Left renal cortex interstitium (tissue), 4 donors: ENCODE data around the gene POLR2H. TPM values are rescaled to one million over a fixed set of nuclear protein-coding genes. Genes with fewer than 3 reads are reported as not detected.

ENCODE experiments used
- DNase-seq, 4 donors: peaks; one replicate each; pipeline ENCODE4 v3.0.0-alpha.2; 2013; ENCODE audit warnings: low read depth in 4 of 4, low spot score in 2 of 4, missing footprints in 1 of 4
- polyA plus RNA-seq, 4 donors: library from polyadenylated mRNA; unstranded; fragments of 120-200 nt; gene quantifications; one replicate each; pipeline ENCODE4 v1.2.1, GENCODE V29; 2013; ENCODE audit not compliant: insufficient read length in 4 of 4

The POLR2H gene
- polyA plus RNA-seq, 4 donors, result 81.9 to 120 (median 101) TPM

DNA sequence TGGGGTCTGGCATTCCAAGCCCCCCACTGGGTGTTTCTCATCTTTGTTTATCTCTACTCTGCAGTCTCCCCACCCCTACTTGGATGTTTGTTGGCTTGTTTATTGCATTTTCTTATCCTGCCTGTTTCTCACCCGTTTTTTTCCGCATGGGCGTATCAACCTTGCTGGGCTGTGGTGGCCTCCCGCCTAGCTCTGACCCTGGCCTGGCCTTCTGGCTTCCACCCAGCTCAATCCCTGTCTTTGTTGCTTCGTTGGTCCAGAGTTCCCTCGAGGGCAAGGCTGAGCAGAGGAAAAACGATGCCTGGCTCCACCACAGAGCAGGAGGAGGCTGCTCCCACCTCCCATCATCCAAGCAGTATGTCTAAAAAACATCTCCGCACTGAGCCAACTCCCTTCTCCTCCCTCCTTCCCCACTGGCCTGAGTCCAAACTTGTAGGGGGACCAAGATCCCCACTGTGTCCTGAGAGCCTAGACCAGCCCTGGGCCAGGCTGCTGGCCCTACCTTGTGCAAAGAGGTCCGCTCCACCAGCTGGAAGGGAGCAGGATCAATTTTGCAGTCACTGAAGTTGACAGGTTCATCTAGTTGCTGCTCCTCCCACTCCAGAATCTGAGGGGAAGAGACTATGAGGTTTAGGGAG is 9.9 kb upstream of the POLR2H start:
- no peak for DNase-seq

DNA sequence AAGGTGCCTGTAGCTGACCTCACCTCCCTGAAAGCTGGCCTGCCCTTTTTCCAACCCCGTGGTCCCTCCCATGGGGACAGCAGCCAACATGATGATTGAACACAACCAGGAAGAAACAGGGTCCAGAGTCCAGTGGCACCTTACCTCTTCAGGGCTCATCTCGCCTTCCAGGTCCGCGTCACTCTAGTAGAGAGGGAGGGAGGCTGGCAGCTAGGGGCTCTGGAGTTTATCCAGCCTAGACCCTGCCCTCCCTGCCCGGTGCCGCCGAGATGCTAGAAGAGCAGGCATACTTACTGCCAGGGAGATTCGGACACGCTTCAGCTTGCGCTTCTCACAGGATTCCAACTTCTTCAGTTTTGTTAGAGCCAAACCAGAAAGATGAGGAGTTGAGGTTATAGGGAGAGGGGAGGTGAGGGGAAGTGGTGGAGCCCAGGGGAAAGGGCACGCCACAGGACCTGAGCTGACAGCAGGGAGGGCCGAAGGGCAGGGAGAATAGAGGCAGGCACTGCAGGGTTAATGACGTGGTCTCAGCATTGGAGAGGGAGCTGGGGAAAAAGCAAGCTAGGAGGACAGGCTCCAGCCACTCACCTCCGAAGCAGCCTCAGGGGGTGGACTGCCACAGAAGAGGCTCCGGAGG is 9.2 kb upstream of the POLR2H start:
- no peak for DNase-seq

- DNase-seq, result no peak
Observed at GRCh38 chr3:184352897-184353545, 8.5 kb upstream of the POLR2H start.

- no peak for DNase-seq
Observed at GRCh38 chr3:184353546-184353941, 8.0 kb upstream of the POLR2H start.

GRCh38 chr3:184354121-184354728 is 7.3 kb upstream of the POLR2H start:
- DNase-seq, result no peak

GRCh38 chr3:184354754-184355153 is 6.8 kb upstream of the POLR2H start:
- DNase-seq, result no peak

DNA sequence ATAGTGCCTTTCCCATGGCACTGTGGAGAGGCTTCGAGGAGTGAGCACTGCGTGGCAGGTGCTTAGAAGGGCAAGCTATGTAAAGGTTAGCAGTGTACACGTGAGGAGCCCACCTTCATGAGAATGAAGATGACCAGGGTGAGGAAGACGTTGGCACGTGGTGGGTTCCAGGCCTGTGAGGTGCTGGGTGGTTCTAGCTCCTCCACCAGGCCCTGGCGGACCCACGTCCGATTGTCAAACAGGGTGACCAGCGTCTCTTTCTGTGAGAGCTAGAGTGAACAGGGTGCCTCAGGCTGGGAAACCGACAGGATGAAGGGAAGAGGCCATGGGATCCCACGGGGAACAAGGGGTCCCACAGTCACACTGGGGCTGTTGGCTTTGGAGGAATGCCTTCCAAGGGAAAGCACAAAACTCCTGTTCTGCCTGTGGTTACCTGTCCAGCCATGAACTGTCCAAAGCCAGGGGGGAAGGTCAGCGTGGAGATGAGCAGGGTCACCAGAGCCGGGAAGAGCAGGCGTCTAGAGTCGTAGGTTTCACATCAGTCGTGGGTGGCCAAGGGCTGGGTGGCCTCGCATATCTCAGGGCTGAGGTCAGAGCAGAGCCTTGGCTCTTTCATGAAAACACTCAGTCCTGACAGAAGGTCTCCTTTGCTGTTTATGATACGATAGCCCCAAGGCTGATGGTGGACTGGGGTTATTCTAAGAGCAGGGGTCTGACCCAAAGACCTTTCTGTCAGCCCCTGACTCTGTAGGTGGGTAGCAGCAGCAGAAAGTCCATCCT is 6.1 kb upstream of the POLR2H start:
- DNase-seq, result no peak

DNA sequence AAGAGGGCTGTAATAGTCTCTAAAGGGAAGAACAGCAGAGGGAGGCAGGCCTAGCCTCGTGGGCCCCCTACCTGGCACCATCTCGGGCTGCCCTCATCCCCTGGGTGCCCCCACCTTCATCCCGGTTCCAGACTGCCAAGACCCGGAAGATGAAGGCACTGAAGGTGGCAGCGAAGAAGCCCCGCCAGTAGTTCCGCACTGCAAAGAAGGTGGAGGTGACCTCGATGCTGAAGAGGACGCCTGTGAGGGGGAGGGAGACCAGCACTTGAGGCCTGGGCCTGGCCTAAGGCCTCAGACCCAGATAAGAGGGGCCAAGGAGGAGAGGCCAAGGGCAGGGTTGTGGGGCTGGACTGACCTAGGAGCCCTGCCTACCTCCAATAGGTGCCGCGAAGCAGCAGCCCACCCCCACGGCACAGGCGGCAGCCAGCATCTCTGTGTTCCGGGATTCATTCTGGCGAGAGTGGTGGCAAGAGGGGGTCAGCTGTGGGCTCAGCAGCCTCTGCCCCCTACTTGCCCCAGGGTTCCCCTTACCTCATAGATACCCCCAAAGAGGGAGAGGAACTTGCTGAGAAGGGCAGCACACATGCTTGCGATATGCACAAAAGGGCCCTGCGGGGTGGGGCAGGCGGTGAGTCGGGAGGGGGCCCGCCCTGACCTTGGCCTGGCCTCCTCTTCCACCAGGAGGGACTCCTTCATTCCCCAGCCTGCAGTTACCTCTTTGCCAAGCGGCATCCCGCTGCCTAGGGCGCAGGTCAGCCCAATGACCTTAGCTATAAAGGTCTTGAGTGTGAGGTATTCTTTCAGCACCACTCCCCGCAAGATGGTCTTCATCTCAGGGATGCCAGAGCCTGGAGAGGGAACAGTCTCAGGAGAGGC is 4.0 kb upstream of the POLR2H start:
- DNase-seq, result no peak

DNA sequence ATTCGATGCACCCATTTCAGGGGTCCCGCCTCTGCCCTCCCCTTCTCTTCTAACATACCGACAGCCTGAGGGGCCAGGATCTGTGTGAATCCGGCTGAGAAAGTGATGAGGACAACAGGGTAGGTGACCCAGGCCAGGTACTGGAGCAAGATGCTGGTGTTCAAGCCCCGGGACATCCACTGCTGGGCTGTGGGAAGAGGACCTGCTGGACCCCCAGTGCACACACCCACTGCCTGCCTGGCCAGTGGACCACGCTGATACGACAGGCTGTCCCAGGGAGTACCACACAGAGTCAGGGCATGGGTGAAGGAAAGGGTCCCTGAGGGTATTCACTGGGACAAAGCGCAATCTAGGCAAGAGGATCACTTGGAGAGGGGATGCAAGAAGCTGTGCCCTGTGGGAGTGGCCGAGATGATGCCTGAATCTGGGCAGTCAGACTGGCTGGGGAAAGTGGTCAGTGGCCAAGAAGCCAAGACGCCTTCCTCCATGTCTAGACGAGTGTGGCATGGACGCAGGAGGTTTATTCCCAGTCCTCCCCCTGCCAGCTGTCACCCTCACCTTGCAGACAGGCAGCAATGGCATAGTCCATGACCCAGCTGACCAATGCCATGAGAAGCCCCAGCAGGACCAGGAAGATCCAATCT is 3.3 kb upstream of the POLR2H start:
- DNase-seq, result no peak

DNA sequence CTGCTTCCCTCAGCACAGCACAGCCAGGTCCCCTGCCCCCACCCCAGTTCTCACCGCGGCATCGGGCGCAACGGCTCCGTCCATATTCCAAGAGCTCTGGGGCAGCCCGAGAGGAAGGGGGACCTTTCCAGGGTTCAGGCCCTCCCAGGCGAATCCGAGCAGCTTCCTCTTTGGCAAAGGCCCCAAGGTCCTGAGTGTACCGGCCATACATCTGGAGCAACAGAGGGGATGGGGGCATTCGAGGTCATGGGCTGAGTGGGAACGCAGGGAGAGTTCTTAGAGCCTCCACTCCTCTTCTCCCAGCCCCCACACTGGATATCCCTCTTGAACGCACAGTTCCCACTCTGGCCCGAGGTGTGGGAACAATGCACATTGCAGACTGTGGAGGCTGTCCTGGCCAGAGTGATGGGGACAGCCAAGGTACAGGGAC is 2.6 kb upstream of the POLR2H start:
- DNase-seq, result no peak

GRCh38 chr3:184359610-184360009 is 1.9 kb upstream of the POLR2H start:
- no peak for DNase-seq

GRCh38 chr3:184360070-184360928 is 1.2 kb upstream of the POLR2H start:
- no peak for DNase-seq

- no peak for DNase-seq
Observed at GRCh38 chr3:184360929-184361531, 480 bp upstream of the POLR2H start.

DNA sequence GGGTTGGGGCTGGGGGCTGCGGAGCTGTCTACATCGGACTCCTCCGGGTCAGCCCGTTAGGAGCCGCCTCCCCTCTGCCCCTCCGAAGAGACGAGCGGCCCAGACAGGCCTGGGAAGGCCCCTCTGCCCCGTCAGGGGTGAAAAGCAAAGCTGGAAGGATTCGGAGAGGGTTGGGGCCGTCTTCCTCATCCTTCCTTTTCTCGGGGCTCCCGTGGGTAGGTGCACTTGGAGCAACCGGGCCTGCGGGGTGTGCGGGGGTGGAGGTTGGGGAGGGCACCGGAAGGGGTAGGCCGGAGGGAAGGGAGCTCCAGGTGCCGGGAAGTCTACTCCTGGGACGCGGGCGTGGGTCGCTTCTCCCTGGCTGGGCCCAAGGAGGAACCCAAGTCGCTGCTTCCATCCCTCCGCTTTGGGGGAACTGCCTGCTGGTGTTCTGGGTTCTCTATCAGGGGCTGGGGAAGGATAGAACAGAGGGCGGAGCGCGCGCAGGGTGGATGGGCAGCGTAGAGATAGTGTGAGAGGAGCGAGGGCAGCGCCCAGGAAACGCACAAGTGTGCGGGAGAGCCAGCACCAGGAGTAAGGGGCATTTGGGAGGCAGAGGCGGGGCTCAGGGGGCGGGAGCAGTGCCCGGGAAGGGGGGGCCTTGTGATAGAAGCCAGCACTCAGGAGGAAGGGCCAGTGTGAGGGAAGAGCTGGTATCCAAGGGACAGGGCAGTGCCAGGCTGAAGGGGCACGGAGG is 590 bp downstream of the POLR2H start:
- no peak for DNase-seq

DNA sequence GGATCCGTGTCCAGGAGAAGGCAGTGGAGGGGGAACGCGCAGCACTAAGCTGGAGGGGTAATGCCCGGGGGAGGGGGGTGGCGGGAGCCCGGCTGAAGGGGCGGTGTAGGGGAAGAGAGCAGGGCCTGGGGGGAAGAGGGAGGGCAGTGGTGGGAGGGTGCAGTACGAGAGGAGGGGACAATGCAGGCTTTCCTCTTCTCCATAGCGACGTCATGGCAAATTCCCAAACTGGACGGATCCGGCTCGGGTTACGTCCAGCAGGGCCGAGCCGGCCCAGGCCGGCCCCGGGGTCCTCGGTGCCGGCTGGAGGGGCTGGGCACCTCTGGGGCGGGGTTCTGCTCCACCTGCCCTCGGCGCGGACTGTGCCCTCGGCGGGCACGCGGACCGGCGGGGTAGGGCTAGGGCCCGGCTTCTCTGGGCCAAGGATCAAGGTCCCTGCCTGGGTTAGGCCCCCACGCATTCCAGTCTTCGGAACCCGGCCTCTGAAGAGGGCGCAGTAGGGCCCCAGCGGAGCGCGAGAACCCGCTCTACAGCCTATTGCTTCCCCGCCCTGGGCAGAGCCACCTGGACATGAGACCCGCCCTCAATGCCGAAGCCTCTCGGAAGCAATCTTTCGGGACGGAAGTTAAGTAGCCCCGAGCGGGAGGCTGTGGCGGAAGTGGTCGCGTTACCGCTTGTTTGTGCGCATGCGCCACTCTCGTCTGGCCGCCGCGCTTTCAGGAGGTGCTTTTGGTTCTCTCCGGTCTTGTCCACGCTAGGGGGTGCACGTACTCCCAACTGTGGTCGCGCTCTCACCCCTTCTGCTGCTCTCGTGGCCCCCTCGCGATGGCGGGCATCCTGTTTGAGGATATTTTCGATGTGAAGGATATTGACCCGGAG is 1.4 kb downstream of the POLR2H start:
- DNase-seq, result peak; percentile 87 to 96 (median 92)

- DNase-seq, result no peak
Observed at GRCh38 chr3:184366619-184367289, 5.2 kb downstream of the POLR2H start.
